NCI-H187 treated with DMSO at 0.1 percent for 48 hours (cell line): ENCODE measurements around the gene ACTR1A.

ENCODE experiments used
- DNase-seq: peaks from one replicate; lab custom pipeline; 2025; lab: John Stamatoyannopoulos, UW

ACTR1A gene

GRCh38 chr10:102454662-102455487 is 47.6 kb downstream of the ACTR1A start:
- DNase-seq, result peak; percentile 0

GRCh38 chr10:102453502-102453901 is 49.0 kb downstream of the ACTR1A start:
- no peak for DNase-seq

DNA sequence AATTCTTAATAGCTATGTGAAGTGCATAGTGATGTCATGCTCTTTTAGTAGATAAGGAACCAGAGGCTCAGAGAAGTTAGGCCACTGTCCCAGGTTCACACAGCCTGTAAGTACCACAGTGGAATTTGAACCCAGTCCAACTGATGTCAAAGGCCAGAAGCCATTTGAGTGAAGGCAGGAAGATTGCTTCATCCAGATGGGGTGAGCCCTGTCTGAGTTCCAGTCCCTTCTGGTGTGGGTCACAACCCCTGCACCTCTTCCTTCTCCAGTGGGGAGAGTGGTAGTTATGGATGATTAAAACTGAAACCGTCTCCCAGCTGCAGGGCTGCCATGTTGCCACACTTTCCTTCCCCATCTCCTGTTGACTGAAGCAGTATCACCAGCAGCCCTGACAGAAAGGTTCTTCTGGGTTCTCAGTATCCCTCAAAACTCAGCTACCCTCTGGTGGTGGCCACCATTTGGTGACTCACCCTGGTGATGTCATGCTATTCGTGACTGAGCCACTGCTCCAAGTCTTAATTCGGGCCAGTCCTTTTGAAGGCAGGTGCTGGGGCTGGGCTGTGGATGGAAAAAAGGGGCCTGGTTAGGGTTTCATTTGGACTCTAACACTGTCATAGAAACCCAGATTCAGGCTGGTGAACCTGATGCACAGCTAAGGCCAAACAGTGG is 49.7 kb downstream of the ACTR1A start:
- DNase-seq, result no peak

GRCh38 chr10:102451105-102451969 is 51.2 kb downstream of the ACTR1A start, which contains the start of gene C10orf95:
Gene C10orf95 (minus strand): TSS chr10:102451543. CDS start chr10:102451093, 450 bp downstream.
- no peak for DNase-seq

GRCh38 chr10:102450374-102451104 is 52.0 kb downstream of the ACTR1A start:
- peak; percentile 19 for DNase-seq

GRCh38 chr10:102450124-102450373 is 52.5 kb downstream of the ACTR1A start:
- DNase-seq, result no peak

GRCh38 chr10:102449321-102450123 is 53.0 kb downstream of the ACTR1A start:
- DNase-seq, result peak; percentile 0

GRCh38 chr10:102444851-102445250 is 57.7 kb downstream of the ACTR1A start:
- no peak for DNase-seq

- DNase-seq, result no peak
These were observed 64.1 kb downstream of the ACTR1A start for GRCh38 chr10:102438374-102438773.

GRCh38 chr10:102437515-102437914 is 65.0 kb downstream of the ACTR1A start:
- DNase-seq, result no peak

DNA sequence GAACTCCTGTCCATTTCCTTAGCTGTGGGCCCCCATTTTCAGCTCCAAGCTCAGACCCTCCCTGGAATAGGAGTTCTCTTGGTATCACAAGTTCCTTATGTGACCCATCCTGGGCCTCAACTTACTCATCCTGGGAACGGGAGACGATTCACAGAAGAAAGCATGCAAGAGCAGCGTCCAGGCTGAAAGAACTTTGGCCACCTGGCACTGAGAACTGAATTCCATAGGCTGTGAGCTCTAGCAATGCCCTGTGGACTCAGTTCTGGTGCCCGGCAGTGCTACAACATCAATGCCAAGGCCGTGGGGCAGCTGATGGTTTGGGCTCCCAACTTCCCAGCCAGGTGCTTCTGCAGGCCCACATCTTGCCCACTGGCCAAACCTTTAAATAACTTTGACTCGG is 66.2 kb downstream of the ACTR1A start:
- no peak for DNase-seq

GRCh38 chr10:102435529-102436233 is 66.8 kb downstream of the ACTR1A start:
- no peak for DNase-seq

DNA sequence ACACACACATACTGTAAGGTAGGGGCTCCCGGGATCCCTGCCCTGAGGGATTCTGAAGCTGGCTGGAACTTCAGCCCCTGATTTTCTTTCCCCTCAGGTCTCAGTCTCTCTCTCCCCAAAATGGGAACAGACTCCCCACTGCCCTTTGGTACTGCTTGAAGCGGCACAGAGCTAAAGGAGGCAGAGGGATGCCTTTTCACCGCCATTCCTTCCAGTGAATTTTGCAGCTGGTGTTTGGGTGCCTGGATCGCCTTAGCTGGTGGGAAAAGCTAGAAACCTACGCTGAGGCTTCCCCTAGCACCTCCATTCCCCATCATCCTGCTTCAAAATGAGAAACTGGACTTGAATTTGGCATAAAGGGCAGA is 67.4 kb downstream of the ACTR1A start:
- DNase-seq, result no peak

DNA sequence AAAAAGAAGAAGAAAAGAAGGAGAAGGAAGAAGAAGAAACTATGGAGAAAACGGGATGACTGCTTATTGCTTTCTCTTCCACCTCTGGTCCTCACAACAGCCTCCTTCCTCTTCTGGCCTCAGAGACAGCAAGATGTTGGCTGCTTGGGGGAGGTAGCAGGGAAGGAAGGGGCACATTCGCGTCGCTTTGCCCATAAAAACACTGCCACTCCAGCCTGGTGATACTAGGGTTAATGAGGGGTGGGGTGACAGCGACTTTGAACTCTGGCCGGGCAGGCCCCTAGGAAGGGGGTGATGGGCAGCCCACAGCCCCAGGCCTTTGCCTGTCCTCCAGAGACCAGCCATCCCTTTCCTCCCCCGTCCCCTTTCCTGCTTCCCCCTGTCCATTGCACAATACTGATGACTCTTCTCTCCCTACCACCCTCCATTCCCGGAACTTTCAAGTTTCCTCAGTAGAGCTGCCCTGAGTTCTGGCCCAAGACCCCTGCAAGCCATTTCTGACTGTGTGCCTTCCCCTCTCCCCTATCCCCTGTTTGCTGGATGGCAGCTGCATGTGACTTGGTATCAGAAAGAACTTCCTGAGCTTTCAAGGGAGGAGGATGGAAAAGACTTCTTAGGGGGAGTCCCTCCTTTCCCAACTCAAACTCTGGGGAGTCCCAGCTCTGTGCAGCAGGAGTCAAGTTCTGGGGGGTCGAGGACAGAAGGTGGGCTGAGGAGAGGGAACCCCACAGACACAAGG is 67.9 kb downstream of the ACTR1A start:
- DNase-seq, result no peak

DNA sequence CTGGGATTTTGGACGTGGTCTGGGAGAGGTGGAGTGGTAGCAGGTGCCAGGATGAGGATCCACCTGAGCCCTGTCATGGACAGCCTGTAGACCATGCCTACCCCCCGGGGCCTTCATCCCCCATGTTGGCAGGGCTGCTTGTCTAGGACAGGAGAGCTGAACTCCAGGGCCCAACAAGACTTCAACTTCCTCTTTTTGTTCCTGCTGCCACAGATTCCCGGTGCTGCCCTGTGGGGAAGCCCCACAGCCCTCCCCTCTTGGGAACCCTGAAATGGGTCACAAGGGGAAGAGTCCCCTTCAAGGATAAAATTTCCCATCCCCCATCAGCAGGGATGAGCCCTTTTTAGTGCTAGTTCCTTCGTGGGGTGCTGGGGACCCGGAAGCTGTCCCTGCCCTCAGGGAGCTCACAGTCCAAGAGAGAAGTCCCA is 68.9 kb downstream of the ACTR1A start:
- DNase-seq, result no peak

GRCh38 chr10:102432162-102432950 is 70.2 kb downstream of the ACTR1A start, which contains the start of gene CUEDC2:
Gene CUEDC2 (minus strand): TSS chr10:102432574. CDS start chr10:102425188, 7,386 bp downstream.
- peak; percentile 48 for DNase-seq

DNA sequence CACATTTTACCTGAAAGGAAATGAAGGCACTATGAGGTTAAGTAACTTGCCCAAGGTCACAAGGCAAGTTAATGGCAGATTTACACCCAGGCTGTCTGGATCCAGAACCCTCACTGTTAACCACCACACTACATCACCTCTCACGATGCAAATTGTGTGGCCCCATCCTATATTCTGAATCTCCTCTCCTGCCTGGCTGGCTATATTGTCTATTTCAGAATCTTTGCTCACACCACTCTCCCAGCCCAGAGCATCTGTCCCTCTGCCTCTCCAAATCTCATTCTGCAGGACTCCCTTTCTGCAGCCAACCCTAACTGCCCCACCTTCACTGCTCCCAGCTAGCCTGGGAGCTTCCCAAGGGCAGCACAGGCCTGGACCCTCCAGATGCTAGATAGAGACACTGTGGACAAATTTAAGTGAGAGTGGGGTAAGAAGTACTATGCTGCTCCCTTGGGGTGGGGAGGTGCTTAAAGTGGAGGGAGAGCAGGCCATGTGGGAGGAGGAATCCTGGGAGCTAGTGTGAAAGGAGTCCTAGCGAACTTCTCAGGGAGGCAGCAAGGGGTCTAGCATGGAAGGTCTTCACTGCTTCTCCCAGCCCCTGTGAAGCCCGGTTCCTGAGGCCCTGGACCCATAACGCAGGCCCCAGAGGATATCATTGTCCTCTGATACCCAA is 70.9 kb downstream of the ACTR1A start:
- no peak for DNase-seq

DNA sequence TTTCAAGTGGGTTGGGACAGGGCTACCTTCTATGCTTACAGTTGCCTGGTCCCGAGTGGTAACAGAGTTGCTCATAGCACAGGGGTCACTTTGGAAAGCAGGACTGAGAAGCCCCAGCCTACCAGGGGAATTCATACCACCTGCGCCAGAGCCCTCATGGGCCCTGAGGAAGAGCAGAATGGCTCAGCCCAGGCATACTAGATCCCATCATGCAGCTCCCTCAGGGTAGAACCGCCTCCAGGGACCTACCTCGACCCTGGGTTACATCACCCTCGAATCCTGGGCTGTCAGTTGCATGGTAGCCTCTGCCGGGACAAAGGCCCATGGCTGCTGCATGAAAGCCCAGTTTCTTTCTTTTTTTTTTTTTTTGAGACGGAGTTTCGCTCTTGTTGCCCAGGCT is 73.0 kb downstream of the ACTR1A start:
- DNase-seq, result no peak
